H9 (cell line): Measurements from ENCODE around the gene COL4A4. TPM values are rescaled to one million over a fixed set of nuclear protein-coding genes. Genes with fewer than 3 reads are reported as not detected.

ENCODE experiments used
- DNase-seq: peaks from one replicate; pipeline ENCODE4 v3.0.0-alpha.2; 2017
- H2AFZ ChIP-seq: one replicate; pipeline ENCODE4 v1.6.1; 2013; ENCODE audit warnings: mild to moderate bottlenecking, low read length, control low read depth, moderate library complexity
- H2AK5ac ChIP-seq: 2 replicates; pipeline ENCODE4 v1.6.1; 2013; ENCODE audit warnings: low read length, control low read depth, mixed read lengths; ENCODE audit not compliant: insufficient read length
- H2BK120ac ChIP-seq: one replicate; pipeline ENCODE4 v1.6.1; 2013; ENCODE audit warnings: low read depth, mild to moderate bottlenecking, low read length, control low read depth, inconsistent platforms; ENCODE audit not compliant: poor library complexity, severe bottlenecking
- H2BK12ac ChIP-seq: 2 replicates; pipeline ENCODE4 v1.6.1; 2013; ENCODE audit warnings: low read length, control low read depth, mixed read lengths, low read depth; ENCODE audit not compliant: insufficient read length
- H2BK15ac ChIP-seq: 2 replicates; pipeline ENCODE4 v1.6.1; 2013; ENCODE audit warnings: low read depth, low read length, control low read depth
- H2BK20ac ChIP-seq: one replicate; pipeline ENCODE4 v1.6.1; 2013; ENCODE audit warnings: low read depth, mild to moderate bottlenecking, low read length, control low read depth, inconsistent platforms; ENCODE audit not compliant: poor library complexity, severe bottlenecking
- H2BK5ac ChIP-seq: 2 replicates; pipeline ENCODE4 v1.6.1; 2013; ENCODE audit warnings: low read length, control low read depth, mixed read lengths; ENCODE audit not compliant: insufficient read length
- H3K14ac ChIP-seq: 2 replicates; pipeline ENCODE4 v1.6.1; 2013; ENCODE audit warnings: low read length, control low read depth; ENCODE audit not compliant: insufficient read depth
- H3K18ac ChIP-seq: 2 replicates; pipeline ENCODE4 v1.6.1; 2013; ENCODE audit warnings: low read depth, mild to moderate bottlenecking, mixed read lengths, low read length, control low read depth; ENCODE audit not compliant: insufficient read length
- H3K23ac ChIP-seq: 2 replicates; pipeline ENCODE4 v1.6.1; 2013; ENCODE audit warnings: low read length, control low read depth, mixed read lengths, low read depth; ENCODE audit not compliant: insufficient read length
- H3K23me2 ChIP-seq: 2 replicates; pipeline ENCODE4 v1.6.1; 2013; ENCODE audit warnings: low read depth, mild to moderate bottlenecking, mixed read lengths, low read length, control low read depth; ENCODE audit not compliant: insufficient read length, poor library complexity, severe bottlenecking
- H3K27ac ChIP-seq: 2 replicates; pipeline ENCODE4 v1.5.1; 2013; ENCODE audit warnings: low read length, control low read depth, mixed read lengths, low read depth; ENCODE audit not compliant: insufficient read length
- H3K27me3 ChIP-seq: 2 replicates; pipeline ENCODE4 v1.6.1; 2013; ENCODE audit warnings: low read length, control low read depth, inconsistent platforms; ENCODE audit not compliant: insufficient read depth
- H3K4ac ChIP-seq: 2 replicates; pipeline ENCODE4 v1.6.1; 2013; ENCODE audit warnings: low read depth, mild to moderate bottlenecking, control low read depth, inconsistent platforms, low read length, moderate library complexity
- H3K4me1 ChIP-seq: 2 replicates; pipeline ENCODE4 v1.6.1; 2013; ENCODE audit warnings: low read length, control low read depth, inconsistent platforms; ENCODE audit not compliant: insufficient read depth
- H3K4me2 ChIP-seq: 2 replicates; pipeline ENCODE4 v1.6.1; 2013; ENCODE audit warnings: low read length, control low read depth, mixed read lengths; ENCODE audit not compliant: insufficient read length, insufficient read depth
- H3K56ac ChIP-seq: 2 replicates; pipeline ENCODE4 v1.6.1; 2013; ENCODE audit warnings: low read depth, mild to moderate bottlenecking, mixed read lengths, low read length, control low read depth; ENCODE audit not compliant: insufficient read length
- H3K79me1 ChIP-seq: 2 replicates; pipeline ENCODE4 v1.6.1; 2013; ENCODE audit warnings: low read depth, mild to moderate bottlenecking, moderate library complexity, low read length, control low read depth, inconsistent platforms; ENCODE audit not compliant: insufficient read depth, poor library complexity, severe bottlenecking
- H3K79me2 ChIP-seq: 2 replicates; pipeline ENCODE4 v1.6.1; 2013; ENCODE audit warnings: low read length, control low read depth, inconsistent platforms; ENCODE audit not compliant: insufficient read depth
- H3K9ac ChIP-seq: 2 replicates; pipeline ENCODE4 v1.6.1; 2013; ENCODE audit warnings: low read length, control low read depth, mixed read lengths; ENCODE audit not compliant: insufficient read length; ENCODE audit errors: extremely low read depth
- H3K9me3 ChIP-seq: one replicate; pipeline ENCODE4 v1.6.1; 2013; ENCODE audit warnings: low read depth, low read length, inconsistent platforms; ENCODE audit not compliant: control insufficient read depth
- H3T11ph ChIP-seq: one replicate; pipeline ENCODE4 v1.6.1; 2013; ENCODE audit warnings: mild to moderate bottlenecking, low read length, control low read depth, inconsistent platforms
- H4K20me1 ChIP-seq: one replicate; pipeline ENCODE4 v1.6.1; 2013; ENCODE audit not compliant: control insufficient read depth, insufficient read length, insufficient read depth
- H4K5ac ChIP-seq: 2 replicates; pipeline ENCODE4 v1.6.1; 2013; ENCODE audit warnings: low read depth, mild to moderate bottlenecking, mixed read lengths, low read length, control low read depth; ENCODE audit not compliant: insufficient read length
- H4K8ac ChIP-seq: replicated peaks from 2 replicates; pipeline ENCODE4 v1.6.1; 2013; ENCODE audit warnings: low read length, control low read depth, mixed read lengths, low read depth; ENCODE audit not compliant: insufficient read length
- H4K91ac ChIP-seq: 2 replicates; pipeline ENCODE4 v1.6.1; 2013; ENCODE audit warnings: low read depth, mild to moderate bottlenecking, moderate library complexity, mixed read lengths, low read length, control low read depth; ENCODE audit not compliant: insufficient read length
- H3K27ac Mint-ChIP-seq, 3 experiments: 2 replicates in 2 of 3; 3 replicates in 1 of 3; pipeline ENCODE4 v1.8.0; 2020 to 2021; ENCODE audit warnings: mixed read lengths in 3 of 3, mild to moderate bottlenecking in 1 of 3, moderate library complexity in 1 of 3
- H3K27me3 Mint-ChIP-seq: 2 replicates; pipeline ENCODE4 v1.8.0; 2021; ENCODE audit warnings: low read depth, mild to moderate bottlenecking, moderate library complexity, mixed read lengths
- H3K36me3 Mint-ChIP-seq, 3 experiments: 2 replicates in 2 of 3; 3 replicates in 1 of 3; pipeline ENCODE4 v1.8.0; 2020 to 2021; ENCODE audit warnings: low read depth in 3 of 3, mixed read lengths in 3 of 3; ENCODE audit not compliant: insufficient read depth in 1 of 3
- H3K4me1 Mint-ChIP-seq, 2 experiments: 2 replicates each; pipeline ENCODE4 v1.8.0; 2020; ENCODE audit warnings: mixed read lengths in 2 of 2
- H3K4me3 Mint-ChIP-seq, 2 experiments: 2 replicates in 1 of 2; 3 replicates in 1 of 2; pipeline ENCODE4 v1.8.0; 2020 to 2021; ENCODE audit warnings: mild to moderate bottlenecking in 2 of 2, mixed read lengths in 2 of 2, moderate library complexity in 1 of 2
- H3K9me3 Mint-ChIP-seq, 2 experiments: 2 replicates in 1 of 2; 3 replicates in 1 of 2; pipeline ENCODE4 v1.8.0; 2020; ENCODE audit warnings: mild to moderate bottlenecking in 2 of 2, mixed read lengths in 2 of 2, moderate library complexity in 1 of 2
- CTCF ChIP-seq: fragments of 200-600 bp; sonication (generic); conservative IDR thresholded peaks from 3 replicates; pipeline ENCODE4 v1.8.0; 2021; ENCODE audit warnings: antibody characterized with exemption, mild to moderate bottlenecking
- WGBS: extraction: QIAGEN DNeasy Blood & Tissue Kit; methylation state at CpG from one replicate; pipeline ENCODE4 v1.1.7; 2013; ENCODE audit warnings: missing lambda C conversion rate, low lambda C conversion rate, mixed read lengths; ENCODE audit not compliant: insufficient read length; ENCODE audit errors: extremely low coverage; 5-methylcytosine and 5-hydroxymethylcytosine counted together
- total RNA-seq: library from RNA; stranded (reverse); gene quantifications from 2 replicates; pipeline ENCODE4 v1.2.1, GENCODE V29; 2021

The COL4A4 gene
- total RNA-seq, 1 experiment from 2014 or later: 0.92 TPM

GRCh38 chr2:227038550-227039189, 125.3 kb downstream of the COL4A4 start:
- no peak overlapping the region for H3K4ac ChIP-seq
- H3K36me3 Mint-ChIP-seq: no peaks in the 10 kb centered on the region
- TF ChIP-seq CTCF: no peak
- H4K8ac ChIP-seq: no peak overlapping the region
- H3K18ac ChIP-seq: no peak overlapping the region
- WGBS: 100% methylated on average over 1 of the region's 1 CpG
- no peaks in the 10 kb centered on the region for H3K9me3 ChIP-seq
- no peak overlapping the region for H2BK5ac ChIP-seq
- no peak overlapping the region for H2BK120ac ChIP-seq
- H3K56ac ChIP-seq: no peak overlapping the region
- H3K9me3 Mint-ChIP-seq: no peaks in the 10 kb centered on the region
- H3K23ac ChIP-seq: no peak overlapping the region
- no peak for DNase-seq
- no peak overlapping the region for H3K14ac ChIP-seq
- H4K5ac ChIP-seq: no peak overlapping the region
- H3K9ac ChIP-seq: no peak overlapping the region
- H3K4me3 Mint-ChIP-seq: no peak overlapping the region
- H3K27me3 Mint-ChIP-seq: no peaks in the 10 kb centered on the region
- no peak overlapping the region for H2AK5ac ChIP-seq
- H2BK12ac ChIP-seq: no peak overlapping the region
- H2BK15ac ChIP-seq: no peak overlapping the region
- H2BK20ac ChIP-seq: no peak overlapping the region
- H3K27ac ChIP-seq: no peak overlapping the region
- no peak overlapping the region for H4K91ac ChIP-seq
- no peak overlapping the region for H3K27ac Mint-ChIP-seq
- no peak overlapping the region for H3K4me2 ChIP-seq
- no peaks in the 10 kb centered on the region for H3K27me3 ChIP-seq
- H3K4me1 Mint-ChIP-seq: no peaks in the 10 kb centered on the region
- no peaks in the 10 kb centered on the region for H3K79me2 ChIP-seq
- no peaks in the 10 kb centered on the region for H3K4me1 ChIP-seq
- H3K23me2 ChIP-seq: no peaks in the 10 kb centered on the region
- H2AFZ ChIP-seq: no peak overlapping the region
- H4K20me1 ChIP-seq: no peaks in the 10 kb centered on the region
- no peaks in the 10 kb centered on the region for H3K79me1 ChIP-seq
- H3T11ph ChIP-seq: no peak overlapping the region
